ENCODE results near the gene IL19.

Gene IL19

GRCh38 chr1:206867239-206867638 is 96.7 kb downstream of the IL19 start:
- no peak overlapping the region for H3K27ac Mint-ChIP-seq
- H3K9me3 Mint-ChIP-seq: peaks cover 13% of the 10 kb centered on the region
- H3K4me3 Mint-ChIP-seq: no peak overlapping the region
- DNase-seq (ENCODE audit: low spot score): no peak
- peaks cover 27% of the 10 kb centered on the region for H3K27me3 Mint-ChIP-seq (ENCODE audit: low read depth)
- H3K4me1 Mint-ChIP-seq (ENCODE audit: low read depth): peaks cover 9% of the 10 kb centered on the region
- peaks cover 1% of the 10 kb centered on the region for H3K36me3 Mint-ChIP-seq (ENCODE audit: low read depth)

GRCh38 chr1:206867716-206868115 is 97.1 kb downstream of the IL19 start:
- DNase-seq (ENCODE audit: low spot score): no peak
- H3K4me1 Mint-ChIP-seq (ENCODE audit: low read depth): peaks cover 9% of the 10 kb centered on the region
- H3K4me3 Mint-ChIP-seq: no peak overlapping the region
- H3K27ac Mint-ChIP-seq: no peak overlapping the region
- H3K27me3 Mint-ChIP-seq (ENCODE audit: low read depth): peaks cover 25% of the 10 kb centered on the region
- peaks cover 2% of the 10 kb centered on the region for H3K36me3 Mint-ChIP-seq (ENCODE audit: low read depth)
- peaks cover 15% of the 10 kb centered on the region for H3K9me3 Mint-ChIP-seq

GRCh38 chr1:206868264-206868663 is 97.7 kb downstream of the IL19 start:
- peaks cover 20% of the 10 kb centered on the region for H3K9me3 Mint-ChIP-seq
- no peak for DNase-seq (ENCODE audit: low spot score)
- H3K36me3 Mint-ChIP-seq (ENCODE audit: low read depth): peaks cover 2% of the 10 kb centered on the region
- peaks cover 19% of the 10 kb centered on the region for H3K27me3 Mint-ChIP-seq (ENCODE audit: low read depth)
- H3K4me3 Mint-ChIP-seq: no peak overlapping the region
- no peak overlapping the region for H3K27ac Mint-ChIP-seq
- H3K4me1 Mint-ChIP-seq (ENCODE audit: low read depth): peaks cover 9% of the 10 kb centered on the region

- Mint-ChIP-seq H3K9me3 (peaks cover 45% of the 10 kb centered on the region), H3K4me1 (ENCODE audit: low read depth) (peaks cover 4% of the 10 kb centered on the region), H3K27me3 (ENCODE audit: low read depth) (peaks cover 10% of the 10 kb centered on the region), H3K4me3 (no peak overlapping the region), H3K27ac (no peak overlapping the region), H3K36me3 (ENCODE audit: low read depth) (peaks cover 5% of the 10 kb centered on the region)
- DNase-seq (ENCODE audit: low spot score): no peak
These were observed 101.6 kb downstream of the IL19 start for GRCh38 chr1:206872139-206872538.

- H3K9me3 Mint-ChIP-seq: peaks cover 60% of the 10 kb centered on the region
- no peak for DNase-seq (ENCODE audit: low spot score)
- peaks cover 2% of the 10 kb centered on the region for H3K27me3 Mint-ChIP-seq (ENCODE audit: low read depth)
- no peak overlapping the region for H3K27ac Mint-ChIP-seq
- no peak overlapping the region for H3K4me3 Mint-ChIP-seq
- H3K36me3 Mint-ChIP-seq (ENCODE audit: low read depth): peaks cover 11% of the 10 kb centered on the region
- peaks cover 4% of the 10 kb centered on the region for H3K4me1 Mint-ChIP-seq (ENCODE audit: low read depth)
These were observed 103.1 kb downstream of the IL19 start for GRCh38 chr1:206873603-206874188.

- H3K27ac Mint-ChIP-seq: no peak overlapping the region
- H3K4me1 Mint-ChIP-seq (ENCODE audit: low read depth): peaks cover 4% of the 10 kb centered on the region
- peaks cover 3% of the 10 kb centered on the region for H3K27me3 Mint-ChIP-seq (ENCODE audit: low read depth)
- peaks cover 71% of the 10 kb centered on the region for H3K9me3 Mint-ChIP-seq
- DNase-seq (ENCODE audit: low spot score): no peak
- peaks cover 17% of the 10 kb centered on the region for H3K36me3 Mint-ChIP-seq (ENCODE audit: low read depth)
- H3K4me3 Mint-ChIP-seq: no peak overlapping the region
These were observed 105.3 kb downstream of the IL19 start for GRCh38 chr1:206875752-206876377.

- DNase-seq (ENCODE audit: low spot score): no peak
- Mint-ChIP-seq H3K9me3 (peaks cover 49% of the 10 kb centered on the region), H3K4me1 (ENCODE audit: low read depth) (peaks cover 2% of the 10 kb centered on the region), H3K36me3 (ENCODE audit: low read depth) (peaks cover 15% of the 10 kb centered on the region), H3K27ac (no peak overlapping the region), H3K4me3 (no peak overlapping the region), H3K27me3 (ENCODE audit: low read depth) (peaks cover 5% of the 10 kb centered on the region)
These were observed 107.9 kb downstream of the IL19 start for GRCh38 chr1:206878456-206878855.

- Mint-ChIP-seq H3K4me1 (ENCODE audit: low read depth) (peaks cover 2% of the 10 kb centered on the region), H3K27me3 (ENCODE audit: low read depth) (peaks cover 13% of the 10 kb centered on the region), H3K36me3 (ENCODE audit: low read depth) (peaks cover 12% of the 10 kb centered on the region), H3K27ac (no peak overlapping the region), H3K4me3 (no peak overlapping the region), H3K9me3 (peaks cover 42% of the 10 kb centered on the region)
- no peak for DNase-seq (ENCODE audit: low spot score)
These were observed 109.7 kb downstream of the IL19 start for GRCh38 chr1:206880314-206880713.

- Mint-ChIP-seq H3K36me3 (ENCODE audit: low read depth) (peaks cover 11% of the 10 kb centered on the region), H3K9me3 (peaks cover 23% of the 10 kb centered on the region), H3K27me3 (ENCODE audit: low read depth) (peaks cover 17% of the 10 kb centered on the region), H3K4me1 (ENCODE audit: low read depth) (peaks cover 2% of the 10 kb centered on the region), H3K4me3 (no peak overlapping the region), H3K27ac (no peak overlapping the region)
- DNase-seq (ENCODE audit: low spot score): no peak
These were observed 112.0 kb downstream of the IL19 start for GRCh38 chr1:206882555-206882954.

- H3K4me1 Mint-ChIP-seq (ENCODE audit: low read depth): peaks cover 5% of the 10 kb centered on the region
- peaks cover 17% of the 10 kb centered on the region for H3K9me3 Mint-ChIP-seq
- H3K36me3 Mint-ChIP-seq (ENCODE audit: low read depth): peaks cover 9% of the 10 kb centered on the region
- peaks cover 17% of the 10 kb centered on the region for H3K27me3 Mint-ChIP-seq (ENCODE audit: low read depth)
- H3K27ac Mint-ChIP-seq: no peak overlapping the region
- H3K4me3 Mint-ChIP-seq: no peak overlapping the region
- DNase-seq (ENCODE audit: low spot score): no peak
These were observed 112.6 kb downstream of the IL19 start for GRCh38 chr1:206883160-206883559.

- H3K36me3 Mint-ChIP-seq (ENCODE audit: low read depth): peaks cover 6% of the 10 kb centered on the region
- H3K27me3 Mint-ChIP-seq (ENCODE audit: low read depth): peaks cover 20% of the 10 kb centered on the region
- H3K9me3 Mint-ChIP-seq: peaks cover 10% of the 10 kb centered on the region
- DNase-seq (ENCODE audit: low spot score): no peak
- H3K27ac Mint-ChIP-seq: no peak overlapping the region
- no peak overlapping the region for H3K4me3 Mint-ChIP-seq
- peaks cover 8% of the 10 kb centered on the region for H3K4me1 Mint-ChIP-seq (ENCODE audit: low read depth)
These were observed 113.3 kb downstream of the IL19 start for GRCh38 chr1:206883876-206884275.

GRCh38 chr1:206885341-206886060 is 114.9 kb downstream of the IL19 start:
- no peak for DNase-seq (ENCODE audit: low spot score)

GRCh38 chr1:206886831-206887230 is 116.3 kb downstream of the IL19 start:
- peaks cover 17% of the 10 kb centered on the region for H3K27me3 Mint-ChIP-seq (ENCODE audit: low read depth)
- H3K36me3 Mint-ChIP-seq (ENCODE audit: low read depth): peaks cover 3% of the 10 kb centered on the region
- no peak overlapping the region for H3K27ac Mint-ChIP-seq
- H3K9me3 Mint-ChIP-seq: peaks cover 7% of the 10 kb centered on the region
- H3K4me3 Mint-ChIP-seq: no peak overlapping the region
- no peak for DNase-seq (ENCODE audit: low spot score)
- H3K4me1 Mint-ChIP-seq (ENCODE audit: low read depth): peaks cover 33% of the 10 kb centered on the region

More at GRCh38 chr1:206885341-206886060, 114.9 kb downstream of the IL19 start:
- Mint-ChIP-seq H3K27me3 (ENCODE audit: low read depth) (peaks cover 17% of the 10 kb centered on the region), H3K27ac (no peak overlapping the region), H3K9me3 (no peaks in the 10 kb centered on the region), H3K4me1 (ENCODE audit: low read depth) (peaks cover 21% of the 10 kb centered on the region), H3K36me3 (ENCODE audit: low read depth) (no peaks in the 10 kb centered on the region), H3K4me3 (no peak overlapping the region)

- Mint-ChIP-seq H3K27me3 (ENCODE audit: low read depth) (peaks cover 15% of the 10 kb centered on the region), H3K36me3 (ENCODE audit: low read depth) (peaks cover 3% of the 10 kb centered on the region), H3K4me1 (ENCODE audit: low read depth) (peaks cover 34% of the 10 kb centered on the region), H3K4me3 (no peak overlapping the region), H3K27ac (no peak overlapping the region), H3K9me3 (peaks cover 7% of the 10 kb centered on the region)
- DNase-seq (ENCODE audit: low spot score): no peak
These were observed 117.1 kb downstream of the IL19 start for GRCh38 chr1:206887701-206888100.
